Effector CD4-positive, alpha-beta T cell (primary cell): ENCODE results near the gene CRB2.

ENCODE experiments used
- DNase-seq: peaks from one replicate; pipeline ENCODE4 v3.0.0-alpha.2; 2020

The CRB2 gene

GRCh38 chr9:123424552-123425225 is 68.7 kb downstream of the CRB2 start:
- DNase-seq: no peak

GRCh38 chr9:123425261-123425821 is 69.3 kb downstream of the CRB2 start:
- DNase-seq: no peak

GRCh38 chr9:123425836-123426365 is 69.9 kb downstream of the CRB2 start:
- no peak for DNase-seq

- DNase-seq: no peak
Observed at GRCh38 chr9:123426406-123426805, 70.4 kb downstream of the CRB2 start.
